Activated T-helper 1 cell treated with anti-CD3 and anti-CD28 coated beads, Interleukin-12 subunit alpha, Interleukin-12 subunit beta, Interleukin-2, Interleukin-4 antibody, amounts not matched to agents 30 ng/mL and 10 ng/mL and 1 ng/mL, durations not matched to agents 14 hours and 24 hours and 36 hours (primary cell): ENCODE data around the gene KANSL1. TPM values are rescaled to one million over a fixed set of nuclear protein-coding genes. Genes with fewer than 3 reads are reported as not detected.
A peak's percentile ranks its signal among the peaks of the same experiment; 100 is the strongest.
"Not testable (repeated sequence)": the region's sequence is repeated elsewhere in the genome, so short reads cannot be mapped to it uniquely, and the experiment has no call there.

Experiments used
- DNase-seq: peaks from one replicate; pipeline ENCODE4 v3.0.0; 2021; ENCODE audit warnings: low spot score
- H3K27ac Mint-ChIP-seq: one replicate; pipeline ENCODE4 v1.8.0; 2021; ENCODE audit warnings: mild to moderate bottlenecking, mixed read lengths
- H3K27me3 Mint-ChIP-seq: one replicate; pipeline ENCODE4 v1.8.0; 2022; ENCODE audit warnings: mild to moderate bottlenecking, moderate library complexity, mixed read lengths; ENCODE audit not compliant: insufficient read depth
- H3K36me3 Mint-ChIP-seq: one replicate; pipeline ENCODE4 v1.8.0; 2021; ENCODE audit warnings: low read depth, mixed read lengths
- H3K4me1 Mint-ChIP-seq: one replicate; pipeline ENCODE4 v1.8.0; 2021; ENCODE audit warnings: low read depth, mixed read lengths
- H3K4me3 Mint-ChIP-seq: one replicate; pipeline ENCODE4 v1.8.0; 2021; ENCODE audit warnings: mild to moderate bottlenecking, moderate library complexity, mixed read lengths
- H3K9me3 Mint-ChIP-seq: one replicate; pipeline ENCODE4 v1.8.0; 2021; ENCODE audit warnings: mixed read lengths
- intact Hi-C: fragments of 100-400 bp; cut with micrococcal nuclease; formaldehyde crosslinking; loops from one replicate; pipeline ENCODE4 v1.15.1; 2024
- total RNA-seq: library from RNA; stranded (reverse); gene quantifications from 2 replicates; pipeline ENCODE4 v1.2.3, GENCODE V29; 2022

The KANSL1 gene
- total RNA-seq, 1 donor from 2014 or later: 96.7 TPM

GRCh38 chr17:46121841-46122485, 71.3 kb downstream of the KANSL1 start:
- Mint-ChIP-seq H3K36me3 (peaks cover 16% of the 10 kb centered on the region), H3K9me3 (no peaks in the 10 kb centered on the region), H3K27me3 (no peaks in the 10 kb centered on the region), H3K4me1 (peaks cover 67% of the 10 kb centered on the region), H3K4me3 (peak overlapping the region; percentile 16), H3K27ac (peak overlapping the region; percentile 41)
- intact Hi-C loops: loop anchor here (1.0 to 5.0 kb wide), 4 partner anchors 15 to 65 kb away; no protein-coding TSS in a partner anchor
- no peak for DNase-seq

- H3K4me3 Mint-ChIP-seq: no peak overlapping the region
- H3K4me1 Mint-ChIP-seq: peaks cover 67% of the 10 kb centered on the region
- intact Hi-C loops: loop anchor here (1.0 to 5.0 kb wide), 2 partner anchors 33 to 34 kb away; no protein-coding TSS in a partner anchor
- H3K36me3 Mint-ChIP-seq: peaks cover 16% of the 10 kb centered on the region
- no peak overlapping the region for H3K27ac Mint-ChIP-seq
- no peaks in the 10 kb centered on the region for H3K9me3 Mint-ChIP-seq
- H3K27me3 Mint-ChIP-seq: no peaks in the 10 kb centered on the region
- no peak for DNase-seq
Measured at GRCh38 chr17:46121165-46121764, 72.0 kb downstream of the KANSL1 start.

GRCh38 chr17:46120537-46120936, 72.7 kb downstream of the KANSL1 start:
- Mint-ChIP-seq H3K36me3 (peaks cover 16% of the 10 kb centered on the region), H3K27me3 (no peaks in the 10 kb centered on the region), H3K9me3 (no peaks in the 10 kb centered on the region), H3K4me1 (peaks cover 67% of the 10 kb centered on the region), H3K27ac (no peak overlapping the region), H3K4me3 (no peak overlapping the region)
- intact Hi-C loops: loop anchor here (5.0 kb wide), 1 partner anchor 33 kb away; no protein-coding TSS in a partner anchor
- no peak for DNase-seq

GRCh38 chr17:46120078-46120477, 73.2 kb downstream of the KANSL1 start:
- Mint-ChIP-seq H3K4me3 (no peak overlapping the region), H3K27me3 (no peaks in the 10 kb centered on the region), H3K27ac (peak overlapping the region; percentile 53), H3K36me3 (peaks cover 16% of the 10 kb centered on the region), H3K4me1 (peaks cover 66% of the 10 kb centered on the region), H3K9me3 (no peaks in the 10 kb centered on the region)
- intact Hi-C loops: loop anchor here (5.0 kb wide), 1 partner anchor 33 kb away; no protein-coding TSS in a partner anchor
- DNase-seq: no peak

- H3K27me3 Mint-ChIP-seq: no peaks in the 10 kb centered on the region
- peaks cover 61% of the 10 kb centered on the region for H3K4me1 Mint-ChIP-seq
- H3K9me3 Mint-ChIP-seq: no peaks in the 10 kb centered on the region
- intact Hi-C loops: no loop called here
- no peak overlapping the region for H3K4me3 Mint-ChIP-seq
- peaks cover 13% of the 10 kb centered on the region for H3K36me3 Mint-ChIP-seq
- DNase-seq: no peak
- no peak overlapping the region for H3K27ac Mint-ChIP-seq
Measured at GRCh38 chr17:46118964-46119363, 74.3 kb downstream of the KANSL1 start.

- intact Hi-C loops: no loop called here
- Mint-ChIP-seq H3K27ac (no peak overlapping the region), H3K4me1 (peaks cover 56% of the 10 kb centered on the region), H3K27me3 (no peaks in the 10 kb centered on the region), H3K36me3 (peaks cover 13% of the 10 kb centered on the region), H3K4me3 (no peak overlapping the region), H3K9me3 (no peaks in the 10 kb centered on the region)
- no peak for DNase-seq
Measured at GRCh38 chr17:46117850-46118696, 75.2 kb downstream of the KANSL1 start.

GRCh38 chr17:46117117-46117516, 76.1 kb downstream of the KANSL1 start:
- intact Hi-C loops: no loop called here
- H3K9me3 Mint-ChIP-seq: no peaks in the 10 kb centered on the region
- no peak for DNase-seq
- H3K4me1 Mint-ChIP-seq: peaks cover 47% of the 10 kb centered on the region
- H3K36me3 Mint-ChIP-seq: peaks cover 13% of the 10 kb centered on the region
- H3K27me3 Mint-ChIP-seq: no peaks in the 10 kb centered on the region
- H3K4me3 Mint-ChIP-seq: no peak overlapping the region
- H3K27ac Mint-ChIP-seq: no peak overlapping the region

- Mint-ChIP-seq H3K9me3 (no peaks in the 10 kb centered on the region), H3K27me3 (no peaks in the 10 kb centered on the region), H3K4me1 (peaks cover 40% of the 10 kb centered on the region), H3K4me3 (no peak overlapping the region), H3K27ac (no peak overlapping the region), H3K36me3 (peaks cover 13% of the 10 kb centered on the region)
- DNase-seq: no peak
- intact Hi-C loops: no loop called here
Measured at GRCh38 chr17:46115699-46116098, 77.5 kb downstream of the KANSL1 start.

GRCh38 chr17:46111236-46111635, 82.0 kb downstream of the KANSL1 start:
- H3K4me3 Mint-ChIP-seq, H3K9me3 Mint-ChIP-seq, H3K27me3 Mint-ChIP-seq, intact Hi-C loops, DNase-seq, H3K27ac Mint-ChIP-seq, H3K36me3 Mint-ChIP-seq: not testable (repeated sequence)
- peaks cover 55% of the 10 kb centered on the region for H3K4me1 Mint-ChIP-seq

GRCh38 chr17:46110219-46110618, 83.0 kb downstream of the KANSL1 start:
- Mint-ChIP-seq H3K36me3 (peaks cover 9% of the 10 kb centered on the region), H3K27ac (no peak overlapping the region), H3K4me1 (peaks cover 50% of the 10 kb centered on the region), H3K9me3 (no peaks in the 10 kb centered on the region), H3K4me3 (no peak overlapping the region), H3K27me3 (no peaks in the 10 kb centered on the region)
- no peak for DNase-seq
- intact Hi-C loops: no loop called here

GRCh38 chr17:46109603-46110189, 83.5 kb downstream of the KANSL1 start:
- Mint-ChIP-seq H3K4me1 (peaks cover 50% of the 10 kb centered on the region), H3K27ac (no peak overlapping the region), H3K9me3 (no peaks in the 10 kb centered on the region), H3K36me3 (peaks cover 7% of the 10 kb centered on the region), H3K27me3 (no peaks in the 10 kb centered on the region), H3K4me3 (no peak overlapping the region)
- intact Hi-C loops: loop anchor here (10.0 kb wide), 1 partner anchor 525 kb away; no protein-coding TSS in a partner anchor
- DNase-seq: no peak

GRCh38 chr17:46108550-46109110, 84.6 kb downstream of the KANSL1 start:
- peaks cover 7% of the 10 kb centered on the region for H3K36me3 Mint-ChIP-seq
- no peak overlapping the region for H3K4me3 Mint-ChIP-seq
- no peaks in the 10 kb centered on the region for H3K9me3 Mint-ChIP-seq
- no peak overlapping the region for H3K27ac Mint-ChIP-seq
- no peak for DNase-seq
- intact Hi-C loops: loop anchor here (10.0 kb wide), 1 partner anchor 524 kb away; no protein-coding TSS in a partner anchor
- H3K27me3 Mint-ChIP-seq: no peaks in the 10 kb centered on the region
- H3K4me1 Mint-ChIP-seq: peaks cover 50% of the 10 kb centered on the region
